22Rv1 (cell line): ENCODE data around the gene SLMAP.

Source experiments
- H3K27ac ChIP-seq: fragments of 450-650 bp; 2 replicates; pipeline ENCODE4 v1.5.1; 2017
- CTCF ChIP-seq: fragments of 450-650 bp; IDR thresholded peaks from 2 replicates; pipeline ENCODE4 v1.5.1; 2017; ENCODE audit warnings: mild to moderate bottlenecking
- ZFX ChIP-seq: fragments of 450-650 bp; IDR thresholded peaks from 2 replicates; pipeline ENCODE4 v1.6.1; 2017; ENCODE audit warnings: antibody characterized with exemption, borderline replicate concordance

SLMAP gene

GRCh38 chr3:57956119-57956832, 200.2 kb downstream of the SLMAP start:
- TF ChIP-seq CTCF (no peak), ZFX (no peak)
- no peak overlapping the region for H3K27ac ChIP-seq

GRCh38 chr3:57956833-57957174, 200.7 kb downstream of the SLMAP start:
- no peak overlapping the region for H3K27ac ChIP-seq
- no peak for TF ChIP-seq ZFX
- TF ChIP-seq CTCF = no peak

- H3K27ac ChIP-seq = no peak overlapping the region
Observed at GRCh38 chr3:57957824-57958223, 201.7 kb downstream of the SLMAP start.

GRCh38 chr3:57958642-57959422, 202.7 kb downstream of the SLMAP start:
- no peak overlapping the region for H3K27ac ChIP-seq
- TF ChIP-seq CTCF (no peak), ZFX (no peak)

More at GRCh38 chr3:57957824-57958223, 201.7 kb downstream of the SLMAP start:
- TF ChIP-seq ZFX = no peak
- TF ChIP-seq CTCF = no peak

GRCh38 chr3:57959423-57960173, 203.5 kb downstream of the SLMAP start:
- no peak overlapping the region for H3K27ac ChIP-seq
- TF ChIP-seq CTCF (no peak), ZFX (no peak)

GRCh38 chr3:57960174-57960505, 204.0 kb downstream of the SLMAP start:
- no peak for TF ChIP-seq CTCF
- no peak for TF ChIP-seq ZFX
- no peak overlapping the region for H3K27ac ChIP-seq
